HTERT RPE-1 (cell line): ENCODE data around the gene ITPKB.
"Not testable (repeated sequence)": the region's sequence is repeated elsewhere in the genome, so short reads cannot be mapped to it uniquely, and the experiment has no call there.

Source experiments
- in situ Hi-C: fragments of 300-500 bp; cut with MboI; formaldehyde crosslinking; loops from 4 replicates; pipeline ENCODE4 v1.14.3; 2020; ENCODE audit warnings: low sequenced_read_pairs

Gene ITPKB

DNA sequence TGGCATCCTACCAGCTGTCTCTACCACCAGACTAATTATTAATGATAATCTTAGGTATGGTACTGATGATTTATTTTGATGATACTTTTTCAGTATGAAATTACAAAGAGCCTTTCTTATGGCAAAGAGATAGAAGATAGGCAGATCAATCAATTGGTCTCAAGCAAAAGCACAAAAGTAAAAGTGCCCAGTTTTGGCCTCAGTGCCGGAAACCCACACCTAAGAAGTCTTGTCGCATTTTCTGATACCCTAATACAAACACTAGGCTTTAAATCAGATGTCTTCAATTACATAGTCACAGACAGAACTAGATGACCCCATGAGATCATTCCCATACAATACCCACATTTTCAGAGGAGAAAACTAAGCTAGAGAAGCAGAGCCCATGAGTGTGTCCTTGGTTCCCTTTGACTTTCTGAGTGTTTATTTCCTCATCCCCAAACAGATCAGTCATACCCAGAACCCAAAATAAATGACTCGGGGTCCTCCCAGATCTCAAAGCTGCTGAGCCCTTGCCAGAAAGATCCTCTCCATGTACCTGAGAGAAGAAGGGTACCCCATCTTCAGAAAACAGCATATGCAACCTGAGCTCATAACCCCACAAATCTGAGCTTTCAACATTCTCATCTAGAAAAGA is 7.7 kb downstream of the ITPKB start:
- in situ Hi-C loops = no loop called here

DNA sequence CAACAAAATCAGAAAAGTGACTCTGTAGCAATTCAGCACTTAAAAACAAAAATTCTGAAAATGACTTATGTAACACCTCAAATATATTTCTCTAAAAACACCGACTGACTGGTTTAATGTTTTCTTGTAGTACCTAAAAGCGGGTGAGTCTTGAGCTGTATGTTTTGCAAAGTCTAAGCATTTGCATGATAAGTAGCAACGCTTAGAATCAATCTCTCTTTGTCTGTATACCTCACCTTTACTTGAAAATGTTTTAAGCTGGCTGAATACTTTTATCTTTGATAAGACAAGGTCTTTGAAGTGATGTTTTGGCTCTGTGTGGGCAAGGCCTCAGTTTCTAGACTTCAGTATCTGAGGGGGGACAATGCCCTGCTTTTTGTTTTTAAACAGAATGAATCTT is 8.2 kb downstream of the ITPKB start:
- in situ Hi-C loops = no loop called here

DNA sequence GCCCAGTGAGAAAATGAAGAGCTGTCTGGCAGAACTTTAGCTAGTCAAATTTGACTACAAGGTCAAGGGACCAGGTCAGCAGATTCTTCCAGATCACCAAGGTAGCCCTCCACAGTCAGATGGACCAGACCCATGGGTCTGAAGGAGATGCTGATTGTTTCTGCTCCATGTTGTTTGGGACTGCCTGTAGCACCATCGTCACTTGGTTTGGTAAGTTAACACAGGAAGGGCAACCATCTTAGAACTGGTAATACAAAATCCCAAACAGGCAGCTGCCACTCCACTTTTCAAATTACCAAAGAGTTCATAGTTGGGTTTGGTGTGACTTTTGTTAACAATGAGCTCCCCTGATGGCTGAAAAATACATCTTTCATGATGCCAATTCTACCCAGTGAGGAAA is 9.0 kb downstream of the ITPKB start:
- in situ Hi-C loops = no loop called here

DNA sequence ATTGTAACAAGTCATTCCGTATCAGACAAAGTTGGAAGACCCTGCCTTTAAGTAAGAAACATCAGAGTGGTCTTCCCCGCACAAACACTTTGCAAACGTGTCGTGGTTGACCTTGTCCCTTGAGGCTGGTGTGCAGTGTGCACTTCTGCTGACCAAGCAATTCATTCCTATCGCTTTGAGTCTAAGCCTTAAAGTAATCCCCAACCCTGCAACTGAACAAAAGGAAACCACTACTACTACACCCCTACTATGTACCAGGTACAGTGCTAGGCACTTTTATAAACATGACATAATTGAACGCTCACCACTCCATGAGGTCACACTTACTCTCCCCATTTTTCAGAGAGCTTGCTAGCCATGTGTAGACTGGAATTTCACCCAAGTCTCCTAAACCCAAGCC is 10.6 kb downstream of the ITPKB start:
- in situ Hi-C loops = no loop called here

GRCh38 chr1:226725897-226726267 is 13.2 kb downstream of the ITPKB start:
- in situ Hi-C loops = no loop called here

DNA sequence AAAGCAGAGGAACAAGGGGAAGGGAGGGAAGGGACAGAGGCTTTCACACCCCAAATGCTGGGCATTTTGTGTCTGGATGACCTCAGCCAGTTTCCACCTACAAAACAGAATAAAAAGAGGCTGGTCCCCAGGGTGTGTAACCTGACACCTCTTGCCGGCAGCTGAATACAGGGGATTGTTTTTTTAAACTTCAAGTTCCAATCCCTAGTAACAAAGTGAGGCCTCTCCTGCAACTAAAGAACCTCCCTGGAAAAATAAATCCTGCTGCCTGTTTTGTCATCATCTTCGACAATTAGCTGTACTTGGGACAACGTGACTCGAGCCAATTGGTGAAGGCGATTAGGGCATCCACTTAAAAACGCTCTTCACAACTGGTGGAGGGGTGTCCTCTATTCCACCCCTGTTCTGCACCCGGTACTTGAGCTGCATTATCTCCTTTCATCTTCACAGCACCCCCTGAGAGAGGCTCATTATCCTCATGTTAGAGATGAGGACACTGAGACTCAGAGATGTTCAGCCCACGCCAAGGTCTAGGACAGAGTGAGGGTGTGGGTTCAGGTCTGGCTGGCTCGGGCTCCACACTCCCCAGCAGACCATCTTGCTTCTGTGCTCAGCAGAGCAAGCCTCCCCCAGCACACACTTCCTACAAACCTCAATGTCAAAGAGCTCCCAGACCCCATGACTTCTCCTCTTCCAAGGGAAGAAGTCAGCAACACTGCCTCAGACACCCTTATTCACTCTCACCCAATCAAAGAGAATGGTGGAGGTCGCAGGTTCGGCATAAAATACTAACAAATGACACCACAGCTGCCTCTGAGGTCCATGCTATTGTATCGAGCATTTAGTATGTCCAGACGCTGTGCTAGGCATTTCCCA is 15.2 kb downstream of the ITPKB start:
- in situ Hi-C loops = no loop called here

DNA sequence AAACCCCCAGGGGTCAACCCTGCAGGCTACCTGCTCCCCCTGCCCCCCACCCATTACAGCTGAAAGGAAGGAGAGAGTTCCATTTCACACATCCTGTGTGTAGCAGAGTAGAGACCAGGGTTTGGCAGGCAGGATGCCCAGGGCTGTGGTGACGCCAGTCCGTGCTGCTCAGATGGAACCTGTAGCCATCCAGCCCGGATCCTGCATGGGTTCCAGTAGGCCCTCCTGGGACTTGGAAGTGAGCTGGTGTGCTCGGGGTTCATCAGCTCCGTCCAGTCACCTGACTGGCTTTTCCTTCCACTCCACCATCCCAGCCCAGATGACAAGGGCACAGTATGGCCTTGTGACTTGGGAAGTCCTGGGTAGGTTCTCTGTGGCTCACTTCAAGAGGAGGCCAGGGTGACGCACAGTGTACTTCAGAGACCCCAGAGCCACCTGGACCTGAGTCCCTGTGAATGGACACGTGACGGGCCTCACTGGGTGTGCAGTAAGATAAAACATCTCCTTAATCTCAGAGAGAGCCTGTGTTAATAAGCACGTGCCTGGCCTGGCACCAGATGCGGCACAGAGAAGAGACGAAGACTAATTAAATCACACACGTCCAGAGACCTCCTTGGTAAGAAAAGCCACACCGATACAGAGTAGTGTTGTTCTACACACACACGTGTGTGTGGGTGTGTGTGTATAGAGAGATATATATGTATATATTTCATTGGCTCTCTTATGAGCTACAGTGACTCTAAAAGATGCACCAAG is 16.0 kb downstream of the ITPKB start:
- in situ Hi-C loops = no loop called here

DNA sequence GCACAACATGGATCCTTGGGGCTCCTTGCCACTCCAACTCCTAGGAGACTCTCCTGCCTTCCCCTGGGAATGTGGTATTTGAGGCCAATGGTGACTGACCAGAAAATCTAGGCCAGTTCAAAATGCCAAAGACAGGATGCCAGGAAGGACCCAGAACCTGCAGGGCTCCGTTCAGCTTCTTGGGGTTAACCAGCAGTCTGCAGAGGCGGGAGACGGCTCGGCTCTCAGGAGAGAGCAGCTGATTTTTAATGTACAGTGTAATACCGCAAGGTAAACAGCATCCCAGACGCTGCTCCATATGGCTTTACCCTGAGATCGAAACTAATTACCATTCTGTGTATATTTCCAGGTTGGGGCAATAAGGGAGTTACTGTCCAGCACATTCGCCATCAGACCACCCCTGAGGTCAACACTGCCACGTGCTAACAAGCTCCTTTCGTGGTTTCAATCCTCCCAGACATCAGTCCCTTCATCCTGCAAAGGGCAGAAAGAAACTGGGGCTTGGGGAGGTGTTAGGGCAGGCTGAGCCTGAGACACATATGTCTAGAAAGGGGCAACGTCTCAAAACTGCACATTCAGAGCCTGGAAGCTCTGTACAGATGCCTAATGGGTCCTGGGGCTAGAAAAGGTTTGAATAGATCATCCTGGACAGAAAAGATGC is 16.7 kb downstream of the ITPKB start:
- in situ Hi-C loops = no loop called here

DNA sequence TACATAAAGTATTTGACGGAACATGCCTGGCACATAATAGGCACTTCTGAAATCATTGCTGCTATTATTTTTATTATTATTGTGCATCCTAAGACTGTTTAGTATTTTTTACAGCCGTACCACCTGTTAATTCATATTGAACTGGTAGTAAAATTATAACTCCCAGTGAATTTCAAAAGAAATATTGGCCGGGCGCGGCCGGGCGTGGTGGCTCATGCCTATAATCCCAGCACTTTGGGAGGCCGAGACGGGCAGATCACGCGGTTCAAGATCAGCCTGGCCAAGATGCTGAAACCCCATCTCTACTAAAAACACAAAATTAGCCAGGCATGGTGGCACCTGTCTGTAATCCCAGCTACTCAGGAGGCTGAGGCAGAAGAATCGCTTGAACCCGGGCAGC is 18.5 kb downstream of the ITPKB start:
- in situ Hi-C loops = not testable (repeated sequence)

- in situ Hi-C loops = no loop called here
Measured at GRCh38 chr1:226719596-226720387, 19.3 kb downstream of the ITPKB start.

- in situ Hi-C loops = no loop called here
Measured at GRCh38 chr1:226717256-226717909, 21.7 kb downstream of the ITPKB start.

GRCh38 chr1:226716577-226716976 is 22.5 kb downstream of the ITPKB start:
- in situ Hi-C loops = no loop called here

- in situ Hi-C loops = no loop called here
Measured at GRCh38 chr1:226714148-226714547, 24.9 kb downstream of the ITPKB start.

GRCh38 chr1:226712742-226713419 is 26.2 kb downstream of the ITPKB start:
- in situ Hi-C loops = no loop called here

DNA sequence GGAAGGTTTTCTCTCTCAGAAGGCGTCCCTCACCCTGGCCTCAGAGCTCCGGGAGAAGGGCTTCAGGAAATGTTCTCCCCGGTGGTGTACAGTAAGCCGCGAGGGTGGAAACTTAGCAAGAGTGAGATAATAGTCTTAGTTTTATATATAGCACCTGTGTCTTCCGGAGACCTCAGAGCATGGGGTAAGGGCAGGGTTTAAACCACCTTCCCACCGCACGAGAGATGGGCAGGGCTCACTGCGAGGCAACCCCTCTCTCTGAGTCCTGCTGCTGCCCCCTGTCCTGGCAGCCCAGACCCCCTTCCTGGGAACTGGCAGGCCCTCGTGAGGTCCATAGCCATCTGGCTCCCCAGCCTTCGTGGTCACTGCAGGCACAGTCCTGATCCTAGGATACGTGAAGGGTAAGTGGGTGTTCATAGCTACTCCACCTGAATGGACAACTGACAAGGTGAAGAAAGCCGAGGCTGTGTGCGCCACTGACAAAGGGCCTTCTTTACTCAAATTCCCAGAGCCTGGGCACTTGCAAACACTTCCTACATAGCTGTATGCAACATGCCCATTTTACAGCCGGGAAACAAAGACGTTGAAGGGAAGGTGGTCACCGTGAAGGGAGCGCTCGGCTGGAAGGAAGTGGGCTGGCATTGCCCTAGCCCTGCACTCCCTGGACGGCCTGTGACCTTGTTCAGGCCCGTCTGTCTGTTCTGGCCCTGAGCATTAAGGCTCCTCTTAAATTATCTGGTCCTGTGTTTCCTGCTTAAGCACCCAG is 26.9 kb downstream of the ITPKB start:
- in situ Hi-C loops = no loop called here

DNA sequence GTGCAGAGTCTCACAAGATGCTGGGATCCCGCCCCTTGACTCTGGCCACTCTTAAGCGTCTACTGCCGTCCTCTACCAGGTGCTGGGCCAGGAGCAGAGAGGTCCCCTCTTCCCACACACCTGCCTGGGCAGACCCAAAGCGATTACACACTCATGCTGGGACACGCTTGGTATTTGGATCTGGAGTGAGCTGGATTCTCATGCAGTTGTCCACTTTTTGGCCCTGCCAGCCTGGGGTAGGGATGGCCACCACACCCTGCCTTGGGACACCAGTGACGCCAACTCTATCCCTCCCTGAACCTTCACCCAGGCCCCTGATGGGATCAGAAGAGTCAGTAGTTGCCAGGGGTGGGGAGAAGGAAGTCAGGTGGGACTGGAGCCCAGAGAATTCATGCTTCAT is 28.6 kb downstream of the ITPKB start:
- in situ Hi-C loops = no loop called here

GRCh38 chr1:226709953-226710352 is 29.1 kb downstream of the ITPKB start:
- in situ Hi-C loops = no loop called here

GRCh38 chr1:226708967-226709396 is 30.1 kb downstream of the ITPKB start:
- in situ Hi-C loops = no loop called here

- in situ Hi-C loops = no loop called here
Measured at GRCh38 chr1:226708342-226708780, 30.7 kb downstream of the ITPKB start.
